ENCODE measurements around the gene ITGAE.

The ITGAE gene

GRCh38 chr17:3770466-3770865, 30.5 kb downstream of the ITGAE start:
- no peak overlapping the region for H3K27ac ChIP-seq
- no peaks in the 10 kb centered on the region for H3K36me3 ChIP-seq (ENCODE audit: control insufficient read depth, insufficient read depth, low read length)
- H3K9me3 ChIP-seq (ENCODE audit: control insufficient read depth, low read length), result no peaks in the 10 kb centered on the region
- H2AFZ ChIP-seq, result no peak overlapping the region
- H3K27me3 ChIP-seq (ENCODE audit: control insufficient read depth, insufficient read depth, low read length), result no peaks in the 10 kb centered on the region
- H3K4me2 ChIP-seq (ENCODE audit: low read length), result no peak overlapping the region
- no peaks in the 10 kb centered on the region for H3K4me1 ChIP-seq
- H3K79me2 ChIP-seq, result no peaks in the 10 kb centered on the region
- TF ChIP-seq, protein P1, sequence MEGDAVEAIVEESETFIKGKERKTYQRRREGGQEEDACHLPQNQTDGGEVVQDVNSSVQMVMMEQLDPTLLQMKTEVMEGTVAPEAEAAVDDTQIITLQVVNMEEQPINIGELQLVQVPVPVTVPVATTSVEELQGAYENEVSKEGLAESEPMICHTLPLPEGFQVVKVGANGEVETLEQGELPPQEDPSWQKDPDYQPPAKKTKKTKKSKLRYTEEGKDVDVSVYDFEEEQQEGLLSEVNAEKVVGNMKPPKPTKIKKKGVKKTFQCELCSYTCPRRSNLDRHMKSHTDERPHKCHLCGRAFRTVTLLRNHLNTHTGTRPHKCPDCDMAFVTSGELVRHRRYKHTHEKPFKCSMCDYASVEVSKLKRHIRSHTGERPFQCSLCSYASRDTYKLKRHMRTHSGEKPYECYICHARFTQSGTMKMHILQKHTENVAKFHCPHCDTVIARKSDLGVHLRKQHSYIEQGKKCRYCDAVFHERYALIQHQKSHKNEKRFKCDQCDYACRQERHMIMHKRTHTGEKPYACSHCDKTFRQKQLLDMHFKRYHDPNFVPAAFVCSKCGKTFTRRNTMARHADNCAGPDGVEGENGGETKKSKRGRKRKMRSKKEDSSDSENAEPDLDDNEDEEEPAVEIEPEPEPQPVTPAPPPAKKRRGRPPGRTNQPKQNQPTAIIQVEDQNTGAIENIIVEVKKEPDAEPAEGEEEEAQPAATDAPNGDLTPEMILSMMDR (IDR thresholded peaks at IDR 0.05), result no peak
- H3K9ac ChIP-seq, result no peak overlapping the region
- H3K4me3 ChIP-seq (ENCODE audit: low read depth, low read length), result no peak overlapping the region

GRCh38 chr17:3768769-3769168, 32.2 kb downstream of the ITGAE start:
- Histone ChIP-seq H3K27me3 (ENCODE audit: control insufficient read depth, insufficient read depth, low read length) (no peaks in the 10 kb centered on the region), H3K4me3 (ENCODE audit: low read depth, low read length) (no peak overlapping the region), H3K79me2 (no peaks in the 10 kb centered on the region), H2AFZ (no peak overlapping the region), H3K9ac (no peak overlapping the region), H3K27ac (no peak overlapping the region), H3K36me3 (ENCODE audit: control insufficient read depth, insufficient read depth, low read length) (no peaks in the 10 kb centered on the region), H3K4me2 (ENCODE audit: low read length) (no peak overlapping the region), H3K9me3 (ENCODE audit: control insufficient read depth, low read length) (no peaks in the 10 kb centered on the region), H3K4me1 (no peaks in the 10 kb centered on the region)
- TF ChIP-seq, protein P1 (IDR thresholded peaks at IDR 0.05), result no peak

DNA sequence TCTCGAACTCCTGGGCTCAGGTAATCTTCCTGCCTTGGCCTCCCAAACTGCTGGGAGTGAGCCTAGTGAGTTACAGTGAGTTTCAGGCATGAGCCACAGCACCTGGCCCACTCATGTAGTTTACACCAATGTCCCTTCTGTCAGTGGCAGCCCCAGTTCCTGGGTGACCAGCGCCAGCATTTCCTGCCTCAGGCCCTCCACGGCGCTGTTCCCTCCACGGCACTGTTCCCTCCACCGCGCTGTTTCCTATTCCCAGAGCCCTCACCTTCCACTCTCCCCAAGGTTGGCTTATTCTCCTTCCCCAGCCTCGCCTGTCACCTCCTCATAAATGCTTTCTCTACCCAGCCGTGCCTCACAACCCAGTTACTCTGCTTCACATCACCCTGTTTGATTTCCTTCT, 32.6 kb downstream of the ITGAE start:
- Histone ChIP-seq H3K9ac (no peak overlapping the region), H3K4me3 (ENCODE audit: low read depth, low read length) (no peak overlapping the region), H3K36me3 (ENCODE audit: control insufficient read depth, insufficient read depth, low read length) (no peaks in the 10 kb centered on the region), H3K27ac (no peak overlapping the region), H3K4me2 (ENCODE audit: low read length) (no peak overlapping the region), H3K79me2 (no peaks in the 10 kb centered on the region), H2AFZ (no peak overlapping the region), H3K27me3 (ENCODE audit: control insufficient read depth, insufficient read depth, low read length) (no peaks in the 10 kb centered on the region), H3K4me1 (no peaks in the 10 kb centered on the region), H3K9me3 (ENCODE audit: control insufficient read depth, low read length) (no peaks in the 10 kb centered on the region)
- TF ChIP-seq, protein P1 (IDR thresholded peaks at IDR 0.05), result no peak

DNA sequence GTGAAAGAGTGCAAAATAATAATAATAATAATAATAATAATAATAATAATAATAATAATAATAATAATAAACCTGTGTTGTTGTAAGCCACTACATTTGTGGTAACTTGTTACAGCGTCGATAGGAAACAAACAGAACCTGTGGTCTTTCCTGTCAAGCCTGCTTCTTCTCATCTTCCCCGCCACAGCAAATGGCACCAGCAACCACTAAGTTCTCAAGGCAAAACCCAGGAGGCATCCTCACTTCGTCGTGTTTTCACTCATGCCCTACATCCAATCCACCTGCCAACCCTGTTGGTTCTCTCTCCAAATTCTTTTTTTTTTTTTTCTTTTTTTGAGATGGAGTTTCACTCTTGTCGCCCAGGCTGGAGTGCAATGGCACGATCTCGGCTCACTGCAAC, 34.2 kb downstream of the ITGAE start:
- H2AFZ ChIP-seq, result no peak overlapping the region
- H3K27ac ChIP-seq, result no peak overlapping the region
- TF ChIP-seq, protein P1 (IDR thresholded peaks at IDR 0.05), result no peak
- no peak overlapping the region for H3K4me3 ChIP-seq (ENCODE audit: low read depth, low read length)
- H3K27me3 ChIP-seq (ENCODE audit: control insufficient read depth, insufficient read depth, low read length), result no peaks in the 10 kb centered on the region
- no peaks in the 10 kb centered on the region for H3K36me3 ChIP-seq (ENCODE audit: control insufficient read depth, insufficient read depth, low read length)
- no peak overlapping the region for H3K4me2 ChIP-seq (ENCODE audit: low read length)
- no peaks in the 10 kb centered on the region for H3K9me3 ChIP-seq (ENCODE audit: control insufficient read depth, low read length)
- H3K9ac ChIP-seq, result no peak overlapping the region
- no peaks in the 10 kb centered on the region for H3K79me2 ChIP-seq
- H3K4me1 ChIP-seq, result no peaks in the 10 kb centered on the region

GRCh38 chr17:3765981-3766380, 35.0 kb downstream of the ITGAE start:
- Histone ChIP-seq H3K4me2 (ENCODE audit: low read length) (no peak overlapping the region), H3K9me3 (ENCODE audit: control insufficient read depth, low read length) (no peaks in the 10 kb centered on the region), H3K4me1 (no peaks in the 10 kb centered on the region), H3K27me3 (ENCODE audit: control insufficient read depth, insufficient read depth, low read length) (no peaks in the 10 kb centered on the region), H3K27ac (no peak overlapping the region), H3K4me3 (ENCODE audit: low read depth, low read length) (no peak overlapping the region), H3K36me3 (ENCODE audit: control insufficient read depth, insufficient read depth, low read length) (no peaks in the 10 kb centered on the region), H3K9ac (no peak overlapping the region), H3K79me2 (no peaks in the 10 kb centered on the region), H2AFZ (no peak overlapping the region)
- TF ChIP-seq, protein P1 (IDR thresholded peaks at IDR 0.05), result no peak
